Astrocyte (in vitro differentiated cells and primary cell): ENCODE measurements around the gene UQCC3. TPM values are rescaled to one million over a fixed set of nuclear protein-coding genes. Genes with fewer than 3 reads are reported as not detected.

Source experiments
- DNase-seq: peaks from one replicate; pipeline ENCODE4 v3.0.0-alpha.2; 2010; ENCODE audit warnings: low read depth
- FAIRE-seq: peaks from 2 replicates; lab custom pipeline; 2011; peaks lifted over from hg19 to GRCh38; lab: Jason Lieb, UNC
- H2AFZ ChIP-seq: 2 replicates; pipeline ENCODE4 v1.6.0; 2012; ENCODE audit warnings: low read depth, low read length, inconsistent platforms
- H3K27ac ChIP-seq: 2 replicates; pipeline ENCODE4 v1.5.1; 2011; ENCODE audit warnings: low read depth, low read length, inconsistent platforms
- H3K27me3 ChIP-seq: 2 replicates; pipeline ENCODE4 v1.6.0; 2011; ENCODE audit warnings: low read length, inconsistent platforms; ENCODE audit not compliant: insufficient read depth
- H3K36me3 ChIP-seq: 2 replicates; pipeline ENCODE4 v1.5.1; 2011; ENCODE audit warnings: low read length, inconsistent platforms; ENCODE audit not compliant: insufficient read depth
- H3K4me1 ChIP-seq: 2 replicates; pipeline ENCODE4 v1.5.1; 2011; ENCODE audit warnings: low read length, inconsistent platforms; ENCODE audit not compliant: insufficient read depth
- H3K4me2 ChIP-seq: 2 replicates; pipeline ENCODE4 v1.6.0; 2012; ENCODE audit warnings: low read length, inconsistent platforms
- H3K4me3 ChIP-seq: 2 replicates; pipeline ENCODE4 v1.5.1; 2011; ENCODE audit warnings: low read depth, mild to moderate bottlenecking, low read length, inconsistent platforms; ENCODE audit not compliant: insufficient read depth
- H3K79me2 ChIP-seq: 2 replicates; pipeline ENCODE4 v1.6.0; 2012; ENCODE audit warnings: mild to moderate bottlenecking, low read length, inconsistent platforms; ENCODE audit not compliant: insufficient read depth
- H3K9ac ChIP-seq: 2 replicates; pipeline ENCODE4 v1.6.0; 2012; ENCODE audit warnings: mild to moderate bottlenecking, low read length, inconsistent platforms
- H3K9me3 ChIP-seq: 2 replicates; pipeline ENCODE4 v1.5.1; 2012; ENCODE audit warnings: low read depth, mild to moderate bottlenecking, low read length, inconsistent platforms; ENCODE audit not compliant: insufficient read depth
- H4K20me1 ChIP-seq: 2 replicates; pipeline ENCODE4 v1.6.0; 2012; ENCODE audit warnings: low read length, inconsistent platforms; ENCODE audit not compliant: insufficient read depth
- H3K27ac Mint-ChIP-seq: one replicate; pipeline ENCODE4 v1.8.0; 2021; ENCODE audit warnings: mild to moderate bottlenecking, mixed read lengths; ENCODE audit not compliant: unreplicated experiment
- H3K27me3 Mint-ChIP-seq: one replicate; pipeline ENCODE4 v1.8.0; 2021; ENCODE audit warnings: low read depth, mixed read lengths; ENCODE audit not compliant: unreplicated experiment
- H3K36me3 Mint-ChIP-seq: one replicate; pipeline ENCODE4 v1.8.0; 2021; ENCODE audit warnings: low read depth, mixed read lengths; ENCODE audit not compliant: unreplicated experiment
- H3K4me1 Mint-ChIP-seq: one replicate; pipeline ENCODE4 v1.8.0; 2021; ENCODE audit warnings: low read depth, mixed read lengths; ENCODE audit not compliant: unreplicated experiment
- H3K4me3 Mint-ChIP-seq: one replicate; pipeline ENCODE4 v1.8.0; 2021; ENCODE audit warnings: mild to moderate bottlenecking, moderate library complexity, mixed read lengths; ENCODE audit not compliant: unreplicated experiment
- H3K9me3 Mint-ChIP-seq: one replicate; pipeline ENCODE4 v1.8.0; 2021; ENCODE audit warnings: mild to moderate bottlenecking, mixed read lengths; ENCODE audit not compliant: unreplicated experiment
- CTCF ChIP-seq: IDR thresholded peaks from 2 replicates; pipeline ENCODE4 v1.5.1; 2011; ENCODE audit warnings: low read depth, mild to moderate bottlenecking, inconsistent platforms, low read length, moderate library complexity; ENCODE audit not compliant: insufficient read depth
- EZH2 ChIP-seq: IDR thresholded peaks from 2 replicates; pipeline ENCODE4 v1.6.1; 2012; ENCODE audit warnings: mild to moderate bottlenecking, low read length, inconsistent platforms; ENCODE audit not compliant: insufficient read depth
- total RNA-seq: library from RNA; stranded (reverse); gene quantifications from 2 replicates; pipeline ENCODE4 v1.2.1, GENCODE V29; 2021

The UQCC3 gene
- total RNA-seq, 1 donor from 2014 or later = 8.7 TPM

- peaks cover 6% of the 10 kb centered on the region for H3K4me1 ChIP-seq
- no peaks in the 10 kb centered on the region for H3K27me3 ChIP-seq
- Mint-ChIP-seq H3K4me3 (no peak overlapping the region), H3K27me3 (no peaks in the 10 kb centered on the region), H3K4me1 (peaks cover 18% of the 10 kb centered on the region), H3K36me3 (peaks cover 43% of the 10 kb centered on the region), H3K9me3 (no peaks in the 10 kb centered on the region), H3K27ac (no peak overlapping the region)
- no peak overlapping the region for H2AFZ ChIP-seq
- FAIRE-seq (no peak), DNase-seq (no peak)
- no peak overlapping the region for H3K27ac ChIP-seq
- TF ChIP-seq CTCF (no peak), EZH2 (no peak)
- H3K4me2 ChIP-seq = no peak overlapping the region
- H4K20me1 ChIP-seq = peaks cover 63% of the 10 kb centered on the region
- H3K9me3 ChIP-seq = no peaks in the 10 kb centered on the region
- H3K9ac ChIP-seq = no peak overlapping the region
- H3K36me3 ChIP-seq = peaks cover 86% of the 10 kb centered on the region
- H3K4me3 ChIP-seq = no peak overlapping the region
- H3K79me2 ChIP-seq = peaks cover 88% of the 10 kb centered on the region
Measured at GRCh38 chr11:62719302-62719978, 48.0 kb downstream of the UQCC3 start.

GRCh38 chr11:62721994-62722393 is 50.5 kb downstream of the UQCC3 start:
- no peak overlapping the region for H3K27ac ChIP-seq
- H3K4me1 ChIP-seq = peaks cover 11% of the 10 kb centered on the region
- FAIRE-seq = no peak
- no peaks in the 10 kb centered on the region for H3K9me3 ChIP-seq
- Mint-ChIP-seq H3K4me1 (peaks cover 21% of the 10 kb centered on the region), H3K9me3 (no peaks in the 10 kb centered on the region), H3K27ac (peak overlapping the region; percentile 68), H3K4me3 (peak overlapping the region; percentile 73), H3K27me3 (no peaks in the 10 kb centered on the region), H3K36me3 (peaks cover 36% of the 10 kb centered on the region)
- H3K27me3 ChIP-seq = no peaks in the 10 kb centered on the region
- H3K4me3 ChIP-seq = no peak overlapping the region
- H3K9ac ChIP-seq = no peak overlapping the region
- H3K79me2 ChIP-seq = peaks cover 90% of the 10 kb centered on the region
- H3K36me3 ChIP-seq = peaks cover 63% of the 10 kb centered on the region
- no peak overlapping the region for H2AFZ ChIP-seq
- no peak for DNase-seq
- no peak for TF ChIP-seq EZH2
- no peak for TF ChIP-seq CTCF
- no peak overlapping the region for H3K4me2 ChIP-seq
- H4K20me1 ChIP-seq = peaks cover 78% of the 10 kb centered on the region

Other genes with a start within 250 kb of the UQCC3 start
- gene AHNAK, start 124.9 kb upstream of the UQCC3 start, total RNA-seq = 305 and 378 TPM in 2 replicates
- gene EEF1G, start 97.8 kb upstream of the UQCC3 start, total RNA-seq = 1,185 and 1,298 TPM in 2 replicates
- gene TUT1, start 80.2 kb upstream of the UQCC3 start, total RNA-seq = 16.8 and 18.3 TPM in 2 replicates
- gene MTA2, start 69.8 kb upstream of the UQCC3 start, total RNA-seq = 123 and 136 TPM in 2 replicates
- 25.5 and 29.8 TPM in 2 replicates for gene EML3, start 58.9 kb upstream of the UQCC3 start, total RNA-seq
- 0.79 and 1.3 TPM in 2 replicates for gene ROM1, start 58.4 kb upstream of the UQCC3 start, total RNA-seq
- 52.4 and 54.5 TPM in 2 replicates for gene B3GAT3, start 49.7 kb upstream of the UQCC3 start, total RNA-seq
- 323 and 344 TPM in 2 replicates for gene GANAB, start 25.1 kb upstream of the UQCC3 start, total RNA-seq
- 16.7 and 18.4 TPM in 2 replicates for gene INTS5, start 18.4 kb upstream of the UQCC3 start, total RNA-seq
- gene C11orf98, start 6.5 kb upstream of the UQCC3 start, total RNA-seq = 60.0 and 69.8 TPM in 2 replicates
- 15.6 and 23.3 TPM in 2 replicates for gene CSKMT, start 6.4 kb upstream of the UQCC3 start, total RNA-seq
- 6.4 and 8.0 TPM in 2 replicates for gene LBHD1, start 594 bp downstream of the UQCC3 start, total RNA-seq
- 80.0 and 89.8 TPM in 2 replicates for gene UBXN1, start 7.4 kb downstream of the UQCC3 start, total RNA-seq
- gene LRRN4CL, start 17.9 kb downstream of the UQCC3 start, total RNA-seq = 0.17 and 0.43 TPM in 2 replicates
- gene BSCL2, start 35.8 kb downstream of the UQCC3 start, total RNA-seq = 51.1 and 55.0 TPM in 2 replicates
- 0.46 TPM in 1 of 2 replicates, not detected in the other for gene GNG3, start 36.0 kb downstream of the UQCC3 start, total RNA-seq
- gene HNRNPUL2, start 55.8 kb downstream of the UQCC3 start, total RNA-seq = 39.9 and 40.0 TPM in 2 replicates
- 51.9 and 60.8 TPM in 2 replicates for gene TTC9C, start 56.8 kb downstream of the UQCC3 start, total RNA-seq
- 11.0 and 11.2 TPM in 2 replicates for gene ZBTB3, start 82.5 kb downstream of the UQCC3 start, total RNA-seq
- 88.3 and 89.1 TPM in 2 replicates for gene POLR2G, start 89.9 kb downstream of the UQCC3 start, total RNA-seq
- 14.7 and 15.1 TPM in 2 replicates for gene TAF6L, start 99.7 kb downstream of the UQCC3 start, total RNA-seq
- gene TMEM179B, start 115.7 kb downstream of the UQCC3 start, total RNA-seq = 51.3 and 57.5 TPM in 2 replicates
- 7.8 and 11.3 TPM in 2 replicates for gene TMEM223, start 120.3 kb downstream of the UQCC3 start, total RNA-seq
- 51.4 and 55.9 TPM in 2 replicates for gene NXF1, start 133.8 kb downstream of the UQCC3 start, total RNA-seq
- 44.2 and 45.7 TPM in 2 replicates for gene STX5, start 160.4 kb downstream of the UQCC3 start, total RNA-seq
- gene TEX54, start 161.2 kb downstream of the UQCC3 start, total RNA-seq = not detected in 2 replicates
- 46.8 and 53.5 TPM in 2 replicates for gene WDR74, start 167.9 kb downstream of the UQCC3 start, total RNA-seq
- gene SLC3A2, start 209.2 kb downstream of the UQCC3 start, total RNA-seq = 588 and 592 TPM in 2 replicates
- not detected in 2 replicates for gene CHRM1, start 249.7 kb downstream of the UQCC3 start, total RNA-seq